K562 (cell line): ENCODE results near the gene PIP4K2C. TPM values are rescaled to one million over a fixed set of nuclear protein-coding genes. Genes with fewer than 3 reads are reported as not detected.
A peak's percentile ranks its signal among the peaks of the same experiment; 100 is the strongest.

Experiments used
- CSDE1 ChIP-seq, 2 experiments: fragments of 450-650 bp; IDR thresholded peaks; 2 replicates each; pipeline ENCODE4 v1.6.1; 2016; ENCODE audit warnings: mild to moderate bottlenecking in 1 of 2
- SNIP1 ChIP-seq: fragments of 450-650 bp; IDR thresholded peaks from 2 replicates; pipeline ENCODE4 v1.7.1; 2017; ENCODE audit warnings: low read depth, mild to moderate bottlenecking
- STAT5A ChIP-seq: IDR thresholded peaks from 2 replicates; pipeline ENCODE4 v1.6.1; 2012; ENCODE audit warnings: low read length, inconsistent platforms, borderline replicate concordance
- ZBTB11 ChIP-seq, 3 experiments: fragments of 200-800 bp in 1 of 3; fragments of 250-450 bp in 1 of 3; fragments of 450-650 bp in 1 of 3; sonication (Bioruptor Pico) in 1 of 3; sonication (Bioruptor generic) in 1 of 3; formaldehyde crosslinking in 1 of 3; IDR thresholded peaks; 2 replicates each; pipeline versions ENCODE4 v1.6.1 to v1.8.0; 2016 to 2022; ENCODE audit warnings: mild to moderate bottlenecking in 2 of 3, missing genetic modification characterization in 2 of 3, missing compliant biosample characterization in 1 of 3, moderate library complexity in 1 of 3
- ZBTB9 ChIP-seq: fragments of 450-650 bp; formaldehyde crosslinking; IDR thresholded peaks from 2 replicates; pipeline ENCODE4 v1.4.0; 2020; ENCODE audit warnings: mild to moderate bottlenecking, moderate library complexity
- ZFX ChIP-seq: sonication (generic); formaldehyde crosslinking; IDR thresholded peaks from 2 replicates; pipeline ENCODE4 v1.8.0; 2022; ENCODE audit warnings: mild to moderate bottlenecking, missing genetic modification reagents, moderate library complexity
- polyA plus RNA-seq, 8 experiments: library from polyadenylated mRNA; depleted of rRNA in 4 of 8; stranded (reverse) in 5 of 8; unstranded in 3 of 8; fragments of >200 nt; fragmentation: Nextera tagmentation in 2 of 8; fragmentation: Illumina TruSeq in 1 of 8; extraction: Ambion mirVana in 2 of 8; extraction: Trizol in 1 of 8; gene quantifications; 2 replicates each; pipeline versions ENCODE4 v1.2.1 to v1.2.3, GENCODE V29; 2011 to 2014; ENCODE audit warnings: inconsistent platforms in 1 of 8, missing spikeins in 1 of 8
- total RNA-seq, 7 experiments: library from RNA; depleted of rRNA in 6 of 7; stranded (reverse); fragments of >200 nt in 6 of 7; fragmentation: Illumina TruSeq in 2 of 7; extraction: Trizol in 2 of 7; gene quantifications; 2 replicates each; pipeline versions ENCODE4 v1.2.1 to v1.2.3, GENCODE V29; 2011 to 2021; ENCODE audit warnings: low replicate concordance in 1 of 7
- TF ChIP-seq, protein P1 (sequence below): sonication (generic); formaldehyde crosslinking; IDR thresholded peaks from 2 replicates; pipeline ENCODE4 v1.8.0; 2023; ENCODE audit warnings: mild to moderate bottlenecking, missing genetic modification reagents

Gene PIP4K2C
- total and polyA plus RNA-seq, 9 of the 15 experiments (the other 6 are each of a cell fraction or from before 2014, with no cell fraction given), result 9.0 to 41.4 (median 18.3) TPM

GRCh38 chr12:57551637-57552305, 39.2 kb upstream of the PIP4K2C start (continued):
- TF ChIP-seq ZBTB9 (CRISPR knock-in tag) (no peak), STAT5A (no peak), CSDE1 (IDR thresholded peaks at IDR 0.05) (no peak), ZFX (CRISPR knock-in tag) (peak; percentile 54), SNIP1 (no peak), ZBTB11 (CRISPR knock-in tag; IDR thresholded peaks at IDR 0.05) (peak in 1 of 3 experiments; percentile 6; a peak in 1 of 6 replicates)
- TF ChIP-seq, protein P1, sequence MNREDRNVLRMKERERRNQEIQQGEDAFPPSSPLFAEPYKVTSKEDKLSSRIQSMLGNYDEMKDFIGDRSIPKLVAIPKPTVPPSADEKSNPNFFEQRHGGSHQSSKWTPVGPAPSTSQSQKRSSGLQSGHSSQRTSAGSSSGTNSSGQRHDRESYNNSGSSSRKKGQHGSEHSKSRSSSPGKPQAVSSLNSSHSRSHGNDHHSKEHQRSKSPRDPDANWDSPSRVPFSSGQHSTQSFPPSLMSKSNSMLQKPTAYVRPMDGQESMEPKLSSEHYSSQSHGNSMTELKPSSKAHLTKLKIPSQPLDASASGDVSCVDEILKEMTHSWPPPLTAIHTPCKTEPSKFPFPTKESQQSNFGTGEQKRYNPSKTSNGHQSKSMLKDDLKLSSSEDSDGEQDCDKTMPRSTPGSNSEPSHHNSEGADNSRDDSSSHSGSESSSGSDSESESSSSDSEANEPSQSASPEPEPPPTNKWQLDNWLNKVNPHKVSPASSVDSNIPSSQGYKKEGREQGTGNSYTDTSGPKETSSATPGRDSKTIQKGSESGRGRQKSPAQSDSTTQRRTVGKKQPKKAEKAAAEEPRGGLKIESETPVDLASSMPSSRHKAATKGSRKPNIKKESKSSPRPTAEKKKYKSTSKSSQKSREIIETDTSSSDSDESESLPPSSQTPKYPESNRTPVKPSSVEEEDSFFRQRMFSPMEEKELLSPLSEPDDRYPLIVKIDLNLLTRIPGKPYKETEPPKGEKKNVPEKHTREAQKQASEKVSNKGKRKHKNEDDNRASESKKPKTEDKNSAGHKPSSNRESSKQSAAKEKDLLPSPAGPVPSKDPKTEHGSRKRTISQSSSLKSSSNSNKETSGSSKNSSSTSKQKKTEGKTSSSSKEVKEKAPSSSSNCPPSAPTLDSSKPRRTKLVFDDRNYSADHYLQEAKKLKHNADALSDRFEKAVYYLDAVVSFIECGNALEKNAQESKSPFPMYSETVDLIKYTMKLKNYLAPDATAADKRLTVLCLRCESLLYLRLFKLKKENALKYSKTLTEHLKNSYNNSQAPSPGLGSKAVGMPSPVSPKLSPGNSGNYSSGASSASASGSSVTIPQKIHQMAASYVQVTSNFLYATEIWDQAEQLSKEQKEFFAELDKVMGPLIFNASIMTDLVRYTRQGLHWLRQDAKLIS (CRISPR knock-in tag), result 0 out of 2 replicates have a peak, but pooled peaks have one; percentile 54
